ENCODE measurements around the gene CMIP.

The CMIP gene

DNA sequence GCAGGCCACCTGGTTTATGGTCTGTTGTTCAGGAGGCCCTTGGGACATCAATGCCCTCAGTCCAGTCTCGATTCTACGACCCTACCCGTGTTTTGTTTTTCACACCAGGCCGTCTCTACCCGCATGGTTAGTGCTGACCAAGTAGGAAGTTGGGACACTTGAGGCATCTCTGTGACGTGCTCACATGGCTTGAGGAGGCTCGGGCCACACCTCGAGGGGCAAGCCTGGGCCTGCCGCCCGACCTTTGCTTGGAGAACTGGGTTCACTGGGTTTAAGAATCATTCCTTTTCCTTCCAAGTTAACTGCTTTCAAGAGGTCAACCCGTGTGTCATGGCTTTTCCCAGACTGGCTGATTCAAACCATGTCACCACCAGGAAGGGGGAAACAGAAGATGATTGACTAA is 86.8 kb downstream of the CMIP start:
- Histone ChIP-seq H3K36me3 (ENCODE audit: control insufficient read depth, insufficient read depth, low read length) (no peaks in the 10 kb centered on the region), H3K9me3 (ENCODE audit: control insufficient read depth, low read length) (no peaks in the 10 kb centered on the region), H3K27ac (ENCODE audit: insufficient read depth, low read length, poor library complexity, severe bottlenecking) (no peak overlapping the region), H3K4me1 (ENCODE audit: control insufficient read depth, insufficient read depth, low read length, poor library complexity, severe bottlenecking) (no peaks in the 10 kb centered on the region), H3K27me3 (replicated peaks; ENCODE audit: control insufficient read depth, insufficient read depth, low read length, poor library complexity, severe bottlenecking) (no peaks in the 10 kb centered on the region), H3K4me3 (ENCODE audit: insufficient read depth, low read depth, low read length, poor library complexity, severe bottlenecking) (no peak overlapping the region)
- no peak for DNase-seq

- Histone ChIP-seq H3K36me3 (ENCODE audit: control insufficient read depth, insufficient read depth, low read length) (no peaks in the 10 kb centered on the region), H3K27me3 (replicated peaks; ENCODE audit: control insufficient read depth, insufficient read depth, low read length, poor library complexity, severe bottlenecking) (no peaks in the 10 kb centered on the region), H3K27ac (ENCODE audit: insufficient read depth, low read length, poor library complexity, severe bottlenecking) (no peak overlapping the region), H3K9me3 (ENCODE audit: control insufficient read depth, low read length) (no peaks in the 10 kb centered on the region), H3K4me3 (ENCODE audit: insufficient read depth, low read depth, low read length, poor library complexity, severe bottlenecking) (no peak overlapping the region), H3K4me1 (ENCODE audit: control insufficient read depth, insufficient read depth, low read length, poor library complexity, severe bottlenecking) (no peaks in the 10 kb centered on the region)
- no peak for DNase-seq
Observed at GRCh38 chr16:81532491-81533174, 88.0 kb downstream of the CMIP start.

- Histone ChIP-seq H3K4me3 (ENCODE audit: insufficient read depth, low read depth, low read length, poor library complexity, severe bottlenecking) (no peak overlapping the region), H3K27ac (ENCODE audit: insufficient read depth, low read length, poor library complexity, severe bottlenecking) (no peak overlapping the region), H3K4me1 (ENCODE audit: control insufficient read depth, insufficient read depth, low read length, poor library complexity, severe bottlenecking) (no peaks in the 10 kb centered on the region), H3K9me3 (ENCODE audit: control insufficient read depth, low read length) (no peaks in the 10 kb centered on the region), H3K36me3 (ENCODE audit: control insufficient read depth, insufficient read depth, low read length) (no peaks in the 10 kb centered on the region), H3K27me3 (replicated peaks; ENCODE audit: control insufficient read depth, insufficient read depth, low read length, poor library complexity, severe bottlenecking) (no peaks in the 10 kb centered on the region)
- no peak for DNase-seq
Observed at GRCh38 chr16:81533175-81533507, 88.5 kb downstream of the CMIP start.

GRCh38 chr16:81535679-81536360 is 91.2 kb downstream of the CMIP start:
- Histone ChIP-seq H3K4me3 (ENCODE audit: insufficient read depth, low read depth, low read length, poor library complexity, severe bottlenecking) (no peak overlapping the region), H3K27me3 (replicated peaks; ENCODE audit: control insufficient read depth, insufficient read depth, low read length, poor library complexity, severe bottlenecking) (no peaks in the 10 kb centered on the region), H3K36me3 (ENCODE audit: control insufficient read depth, insufficient read depth, low read length) (no peaks in the 10 kb centered on the region), H3K27ac (ENCODE audit: insufficient read depth, low read length, poor library complexity, severe bottlenecking) (no peak overlapping the region), H3K4me1 (ENCODE audit: control insufficient read depth, insufficient read depth, low read length, poor library complexity, severe bottlenecking) (no peaks in the 10 kb centered on the region), H3K9me3 (ENCODE audit: control insufficient read depth, low read length) (no peaks in the 10 kb centered on the region)
- no peak for DNase-seq

DNA sequence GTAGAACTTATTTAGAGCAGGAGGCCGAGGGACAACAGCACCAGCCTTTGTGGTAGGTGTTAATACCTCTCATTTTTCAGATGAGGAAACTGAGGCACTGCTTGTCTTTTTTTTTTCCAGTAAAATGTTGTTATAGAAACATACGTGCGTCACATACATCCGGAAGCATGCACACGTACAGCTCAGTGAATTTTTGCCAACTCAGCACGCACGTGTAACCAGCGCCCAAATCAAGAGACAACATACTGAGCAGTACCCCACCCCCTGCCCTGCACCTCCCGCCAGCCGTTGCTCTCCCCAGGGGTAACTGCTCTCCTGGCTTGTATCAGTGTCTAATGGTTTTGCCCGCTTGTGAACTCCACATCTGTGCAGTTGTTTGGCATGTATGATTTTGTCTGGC is 92.0 kb downstream of the CMIP start:
- H3K4me3 ChIP-seq (ENCODE audit: insufficient read depth, low read depth, low read length, poor library complexity, severe bottlenecking) = no peak overlapping the region
- DNase-seq = no peak
- H3K27ac ChIP-seq (ENCODE audit: insufficient read depth, low read length, poor library complexity, severe bottlenecking) = no peak overlapping the region
- no peaks in the 10 kb centered on the region for H3K4me1 ChIP-seq (ENCODE audit: control insufficient read depth, insufficient read depth, low read length, poor library complexity, severe bottlenecking)
- H3K27me3 ChIP-seq (replicated peaks; ENCODE audit: control insufficient read depth, insufficient read depth, low read length, poor library complexity, severe bottlenecking) = no peaks in the 10 kb centered on the region
- H3K9me3 ChIP-seq (ENCODE audit: control insufficient read depth, low read length) = no peaks in the 10 kb centered on the region
- no peaks in the 10 kb centered on the region for H3K36me3 ChIP-seq (ENCODE audit: control insufficient read depth, insufficient read depth, low read length)

- Histone ChIP-seq H3K4me1 (ENCODE audit: control insufficient read depth, insufficient read depth, low read length, poor library complexity, severe bottlenecking) (no peaks in the 10 kb centered on the region), H3K27me3 (replicated peaks; ENCODE audit: control insufficient read depth, insufficient read depth, low read length, poor library complexity, severe bottlenecking) (no peaks in the 10 kb centered on the region), H3K27ac (ENCODE audit: insufficient read depth, low read length, poor library complexity, severe bottlenecking) (no peak overlapping the region), H3K9me3 (ENCODE audit: control insufficient read depth, low read length) (no peaks in the 10 kb centered on the region), H3K36me3 (ENCODE audit: control insufficient read depth, insufficient read depth, low read length) (no peaks in the 10 kb centered on the region), H3K4me3 (ENCODE audit: insufficient read depth, low read depth, low read length, poor library complexity, severe bottlenecking) (no peak overlapping the region)
- no peak for DNase-seq
Observed at GRCh38 chr16:81537721-81538561, 93.3 kb downstream of the CMIP start.

DNA sequence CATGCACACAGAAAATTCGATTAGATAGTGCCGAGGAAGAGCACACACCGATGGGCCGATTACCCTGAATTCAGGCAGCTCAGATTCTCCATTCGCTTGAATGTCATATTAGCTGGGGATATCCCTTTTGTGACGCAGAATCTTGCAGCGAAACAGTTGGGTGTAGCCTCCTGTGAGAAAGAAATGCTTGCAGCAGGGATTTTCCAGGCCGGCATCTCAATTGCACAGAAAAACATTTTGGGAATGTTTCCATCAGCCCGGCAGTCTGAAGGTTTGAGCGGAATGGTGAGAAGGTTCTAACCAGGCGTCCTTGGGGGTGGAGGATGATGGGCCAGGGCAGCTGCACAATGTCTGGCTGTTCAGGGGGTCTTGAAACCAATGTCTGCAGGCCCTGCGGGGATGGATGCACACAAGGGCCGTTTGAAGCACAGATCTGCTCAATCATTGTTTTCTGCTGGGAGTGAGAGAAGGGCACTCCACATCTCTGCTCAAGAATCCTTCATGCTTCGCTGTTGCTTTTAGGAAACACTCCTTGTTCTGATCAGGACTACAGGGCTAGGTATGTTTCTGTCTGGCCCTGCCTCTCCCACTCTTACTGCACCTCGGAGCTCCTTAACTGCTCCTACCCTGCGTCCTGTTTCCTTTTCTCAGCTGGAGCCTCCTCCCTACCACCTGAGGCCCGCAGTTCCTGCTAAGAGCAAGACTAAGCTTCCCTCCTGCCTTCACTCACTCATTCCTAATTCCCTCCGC is 94.6 kb downstream of the CMIP start:
- DNase-seq = no peak
- Histone ChIP-seq H3K36me3 (ENCODE audit: control insufficient read depth, insufficient read depth, low read length) (no peaks in the 10 kb centered on the region), H3K4me3 (ENCODE audit: insufficient read depth, low read depth, low read length, poor library complexity, severe bottlenecking) (no peak overlapping the region), H3K27ac (ENCODE audit: insufficient read depth, low read length, poor library complexity, severe bottlenecking) (no peak overlapping the region), H3K9me3 (ENCODE audit: control insufficient read depth, low read length) (no peaks in the 10 kb centered on the region), H3K4me1 (ENCODE audit: control insufficient read depth, insufficient read depth, low read length, poor library complexity, severe bottlenecking) (no peaks in the 10 kb centered on the region), H3K27me3 (replicated peaks; ENCODE audit: control insufficient read depth, insufficient read depth, low read length, poor library complexity, severe bottlenecking) (no peaks in the 10 kb centered on the region)

DNA sequence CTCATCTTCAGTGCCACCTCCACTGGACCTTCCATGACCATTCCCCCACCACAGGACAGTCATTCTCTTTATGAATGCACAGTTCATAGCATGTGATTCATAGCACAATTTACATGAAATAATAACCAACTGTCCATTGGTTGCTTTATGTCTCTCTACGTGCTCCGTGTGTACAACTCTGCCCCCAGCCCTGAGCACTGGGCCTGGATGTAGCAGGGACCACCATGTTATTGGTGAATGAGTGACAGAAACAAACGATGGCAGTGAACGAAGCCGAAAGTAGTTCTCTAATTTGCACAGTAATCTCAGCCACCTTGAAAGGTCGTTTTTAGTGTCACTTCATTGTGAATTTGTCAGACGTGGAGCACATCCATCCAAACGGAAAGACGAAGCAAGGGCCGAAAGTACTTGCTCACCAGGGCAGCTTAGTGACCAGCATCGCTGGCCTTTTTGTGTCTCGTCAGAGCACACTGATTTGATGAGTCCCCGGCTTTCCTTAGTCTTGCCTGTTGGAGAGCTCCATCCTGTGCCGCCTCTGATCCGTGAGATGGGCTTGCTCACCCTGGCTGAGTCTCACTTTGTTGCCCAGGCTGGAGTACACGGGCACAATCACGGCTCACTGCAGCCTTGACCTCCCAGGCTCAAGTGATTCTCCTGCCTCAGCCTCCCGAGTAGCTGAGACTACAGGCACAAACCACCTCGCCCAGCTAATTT is 95.3 kb downstream of the CMIP start:
- Histone ChIP-seq H3K27ac (ENCODE audit: insufficient read depth, low read length, poor library complexity, severe bottlenecking) (no peak overlapping the region), H3K9me3 (ENCODE audit: control insufficient read depth, low read length) (no peaks in the 10 kb centered on the region), H3K4me3 (ENCODE audit: insufficient read depth, low read depth, low read length, poor library complexity, severe bottlenecking) (no peak overlapping the region), H3K4me1 (ENCODE audit: control insufficient read depth, insufficient read depth, low read length, poor library complexity, severe bottlenecking) (no peaks in the 10 kb centered on the region), H3K36me3 (ENCODE audit: control insufficient read depth, insufficient read depth, low read length) (no peaks in the 10 kb centered on the region), H3K27me3 (replicated peaks; ENCODE audit: control insufficient read depth, insufficient read depth, low read length, poor library complexity, severe bottlenecking) (no peaks in the 10 kb centered on the region)
- DNase-seq = no peak

DNA sequence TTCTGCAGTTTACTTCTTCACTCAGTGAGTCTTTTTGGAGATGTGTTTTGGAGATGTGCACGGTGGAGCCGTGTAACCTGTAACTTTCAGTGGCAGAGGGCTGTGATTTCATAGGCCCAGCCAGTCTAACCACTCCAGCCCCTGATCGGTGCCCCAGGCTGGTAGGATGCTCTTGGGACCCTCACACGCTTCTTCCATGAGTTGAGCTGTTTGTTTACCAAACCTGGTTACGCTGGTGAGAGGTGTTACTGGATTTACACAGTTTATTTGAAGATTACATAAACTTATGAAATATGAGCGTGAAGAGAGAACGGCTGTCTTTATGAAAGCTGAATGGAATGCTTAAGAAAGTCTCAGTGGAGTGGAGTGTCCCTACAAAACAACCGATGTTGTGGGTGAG is 96.7 kb downstream of the CMIP start:
- no peaks in the 10 kb centered on the region for H3K9me3 ChIP-seq (ENCODE audit: control insufficient read depth, low read length)
- H3K27me3 ChIP-seq (replicated peaks; ENCODE audit: control insufficient read depth, insufficient read depth, low read length, poor library complexity, severe bottlenecking) = no peaks in the 10 kb centered on the region
- no peak for DNase-seq
- no peaks in the 10 kb centered on the region for H3K4me1 ChIP-seq (ENCODE audit: control insufficient read depth, insufficient read depth, low read length, poor library complexity, severe bottlenecking)
- no peak overlapping the region for H3K27ac ChIP-seq (ENCODE audit: insufficient read depth, low read length, poor library complexity, severe bottlenecking)
- no peak overlapping the region for H3K4me3 ChIP-seq (ENCODE audit: insufficient read depth, low read depth, low read length, poor library complexity, severe bottlenecking)
- H3K36me3 ChIP-seq (ENCODE audit: control insufficient read depth, insufficient read depth, low read length) = no peaks in the 10 kb centered on the region

All from effector memory CD4-positive, alpha-beta T cell (primary cell).